Upper lobe of left lung (tissue), 4 donors: ENCODE measurements around the gene NDN.

ENCODE experiments used
- POLR2A ChIP-seq, 4 donors: fragments of 450-650 bp; IDR thresholded peaks; one replicate each; pipeline ENCODE4 v1.5.1; 2016 to 2017; ENCODE audit warnings: antibody characterized with exemption in 4 of 4, mild to moderate bottlenecking in 2 of 4
- POLR2AphosphoS5 ChIP-seq, 2 donors: sonication (generic); formaldehyde crosslinking; IDR thresholded peaks; one replicate each; pipeline ENCODE4 v1.5.1; 2017; ENCODE audit warnings: antibody characterized with exemption in 2 of 2
- TF ChIP-seq, protein P1 (sequence below), 6 experiments: fragments of 450-650 bp in 4 of 6; fragments of 200-600 bp in 2 of 6; sonication (generic) in 2 of 6; IDR thresholded peaks; one replicate each; pipeline ENCODE4 v1.5.1; 2016 to 2019; ENCODE audit warnings: antibody characterized with exemption in 6 of 6

DNA sequence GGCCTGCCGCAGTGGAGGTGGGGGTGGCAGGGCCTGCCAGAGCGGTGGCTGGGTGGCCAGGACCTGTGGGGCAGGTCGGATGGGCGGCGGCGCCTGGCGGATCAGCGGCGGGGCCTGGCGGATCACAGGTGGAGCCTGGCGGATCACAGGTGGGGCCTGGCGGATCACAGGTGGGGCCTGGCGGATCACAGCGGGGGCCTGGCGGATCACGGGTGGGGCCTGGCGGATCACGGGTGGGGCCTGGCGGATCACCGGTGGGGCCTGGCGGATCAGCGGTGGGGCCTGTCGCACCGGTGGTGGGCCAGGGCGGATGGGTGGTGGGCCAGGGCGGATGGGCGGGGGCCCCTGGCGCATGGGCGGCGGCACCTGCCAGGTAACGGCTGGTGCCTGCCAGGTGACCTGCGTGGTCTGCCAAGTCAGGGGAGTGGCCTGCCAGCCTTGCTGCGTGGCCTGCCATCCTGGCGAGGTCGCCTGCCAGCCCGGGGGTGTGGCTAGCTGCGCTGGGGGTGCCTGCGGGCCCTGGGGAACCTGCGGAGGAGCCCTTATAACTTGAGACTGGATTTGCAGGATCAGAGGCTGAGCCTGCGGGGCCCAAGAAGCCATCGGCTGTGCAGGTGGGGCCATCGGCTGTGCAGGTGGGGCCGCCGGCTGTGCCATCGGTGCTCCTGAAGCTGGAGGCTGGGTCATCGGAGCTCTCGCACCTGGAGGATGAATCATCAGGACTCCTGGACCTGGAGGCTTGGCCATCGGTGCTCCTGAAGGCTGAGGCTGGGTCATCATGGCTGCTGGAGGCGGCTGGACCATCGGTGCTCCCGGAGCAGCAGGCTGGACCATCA is 40.7 kb downstream of the NDN start:
- TF ChIP-seq, protein P1, sequence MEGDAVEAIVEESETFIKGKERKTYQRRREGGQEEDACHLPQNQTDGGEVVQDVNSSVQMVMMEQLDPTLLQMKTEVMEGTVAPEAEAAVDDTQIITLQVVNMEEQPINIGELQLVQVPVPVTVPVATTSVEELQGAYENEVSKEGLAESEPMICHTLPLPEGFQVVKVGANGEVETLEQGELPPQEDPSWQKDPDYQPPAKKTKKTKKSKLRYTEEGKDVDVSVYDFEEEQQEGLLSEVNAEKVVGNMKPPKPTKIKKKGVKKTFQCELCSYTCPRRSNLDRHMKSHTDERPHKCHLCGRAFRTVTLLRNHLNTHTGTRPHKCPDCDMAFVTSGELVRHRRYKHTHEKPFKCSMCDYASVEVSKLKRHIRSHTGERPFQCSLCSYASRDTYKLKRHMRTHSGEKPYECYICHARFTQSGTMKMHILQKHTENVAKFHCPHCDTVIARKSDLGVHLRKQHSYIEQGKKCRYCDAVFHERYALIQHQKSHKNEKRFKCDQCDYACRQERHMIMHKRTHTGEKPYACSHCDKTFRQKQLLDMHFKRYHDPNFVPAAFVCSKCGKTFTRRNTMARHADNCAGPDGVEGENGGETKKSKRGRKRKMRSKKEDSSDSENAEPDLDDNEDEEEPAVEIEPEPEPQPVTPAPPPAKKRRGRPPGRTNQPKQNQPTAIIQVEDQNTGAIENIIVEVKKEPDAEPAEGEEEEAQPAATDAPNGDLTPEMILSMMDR (IDR thresholded peaks at IDR 0.05) = no peak
- TF ChIP-seq POLR2A (IDR thresholded peaks at IDR 0.05) = no peak
- TF ChIP-seq POLR2AphosphoS5 (IDR thresholded peaks at IDR 0.05) = no peak
